Measurements from ENCODE around the gene ADAMTS8. TPM values are rescaled to one million over a fixed set of nuclear protein-coding genes. Genes with fewer than 3 reads are reported as not detected.

ADAMTS8 gene
- total RNA-seq, 1 donor from 2014 or later = 23.6 TPM

- no peak for DNase-seq
Measured at GRCh38 chr11:130420478-130421198, 7.8 kb downstream of the ADAMTS8 start.

GRCh38 chr11:130418756-130419155, 9.7 kb downstream of the ADAMTS8 start:
- peak; percentile 85 for DNase-seq

GRCh38 chr11:130418210-130418609, 10.2 kb downstream of the ADAMTS8 start:
- DNase-seq = no peak

GRCh38 chr11:130416906-130417305, 11.5 kb downstream of the ADAMTS8 start:
- DNase-seq = no peak

- no peak for DNase-seq
Measured at GRCh38 chr11:130416530-130416882, 11.9 kb downstream of the ADAMTS8 start.

GRCh38 chr11:130415731-130416529, 12.5 kb downstream of the ADAMTS8 start:
- DNase-seq = peak; percentile 76

GRCh38 chr11:130414107-130415080, 14.0 kb downstream of the ADAMTS8 start:
- no peak for DNase-seq

- no peak for DNase-seq
Measured at GRCh38 chr11:130413405-130414106, 14.9 kb downstream of the ADAMTS8 start.

GRCh38 chr11:130411223-130411622, 17.2 kb downstream of the ADAMTS8 start:
- no peak for DNase-seq

- no peak for DNase-seq
Measured at GRCh38 chr11:130409594-130410388, 18.6 kb downstream of the ADAMTS8 start.

- no peak for DNase-seq
Measured at GRCh38 chr11:130408901-130409300, 19.5 kb downstream of the ADAMTS8 start.

- DNase-seq = no peak
Measured at GRCh38 chr11:130408401-130408890, 20.0 kb downstream of the ADAMTS8 start.

- peak; percentile 64 for DNase-seq
Measured at GRCh38 chr11:130407978-130408377, 20.4 kb downstream of the ADAMTS8 start.

- DNase-seq = no peak
Measured at GRCh38 chr11:130405428-130405827, 23.0 kb downstream of the ADAMTS8 start.

- DNase-seq = no peak
Measured at GRCh38 chr11:130404727-130405126, 23.7 kb downstream of the ADAMTS8 start.

GRCh38 chr11:130403967-130404366, 24.4 kb downstream of the ADAMTS8 start:
- DNase-seq = no peak

GRCh38 chr11:130403271-130403804, 25.1 kb downstream of the ADAMTS8 start:
- peak; percentile 97 for DNase-seq

- DNase-seq = no peak
Measured at GRCh38 chr11:130402570-130402969, 25.8 kb downstream of the ADAMTS8 start.

GRCh38 chr11:130400781-130401483, 27.5 kb downstream of the ADAMTS8 start:
- DNase-seq = peak; percentile 89

- DNase-seq = no peak
Measured at GRCh38 chr11:130399196-130399595, 29.2 kb downstream of the ADAMTS8 start.

All from tongue (tissue), 2 donors.